Spleen (tissue), 7 donors: ENCODE measurements around the gene SANBR.

Experiments
- POLR2A ChIP-seq, 3 donors: fragments of 450-650 bp; IDR thresholded peaks; one replicate each; pipeline ENCODE4 v1.5.1; 2017; ENCODE audit warnings: antibody characterized with exemption in 3 of 3, mild to moderate bottlenecking in 1 of 3
- POLR2AphosphoS5 ChIP-seq, 3 donors: sonication (generic); formaldehyde crosslinking; IDR thresholded peaks; one replicate each; pipeline ENCODE4 v1.5.1; 2017; ENCODE audit warnings: antibody characterized with exemption in 3 of 3
- TF ChIP-seq, protein P1 (sequence below), 11 experiments: fragments of 200-600 bp in 7 of 11; fragments of 450-650 bp in 4 of 11; sonication (generic) in 4 of 11; IDR thresholded peaks in 8 of 11; conservative IDR thresholded peaks in 3 of 11; 1 replicate in 7 of 11; 2 replicates in 4 of 11; pipeline versions ENCODE4 v1.4.0 to v1.8.0; 2016 to 2021; ENCODE audit warnings: antibody characterized with exemption in 11 of 11, inconsistent platforms in 4 of 11, mild to moderate bottlenecking in 1 of 11
- donor health status: DM: no; HTN: no; CAD: no; lungs with moderate emphysema.
- donor health status: DM: no; HTN: no; CAD: no.
- donor health status: DM: no; HTN: no; CAD: no.

DNA sequence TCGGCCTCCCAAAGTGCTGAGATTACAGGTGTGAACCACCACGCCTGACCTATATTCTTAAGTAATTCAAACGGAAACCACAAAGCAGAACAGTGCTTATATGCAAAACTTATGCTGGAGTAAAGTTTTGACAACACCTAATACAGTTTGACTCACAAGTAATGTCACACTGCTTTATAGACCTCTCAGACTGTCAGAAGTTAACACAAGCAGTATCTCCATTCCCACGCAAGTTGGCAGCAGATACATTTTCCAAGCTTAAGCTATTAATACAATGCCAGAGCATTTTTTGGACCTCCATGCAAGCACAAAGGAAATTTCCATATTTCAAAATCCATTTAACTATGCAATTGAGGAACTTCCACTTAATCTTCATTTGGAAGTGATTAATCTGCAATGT lies 21.0 kb upstream of the SANBR start:
- TF ChIP-seq, protein P1, sequence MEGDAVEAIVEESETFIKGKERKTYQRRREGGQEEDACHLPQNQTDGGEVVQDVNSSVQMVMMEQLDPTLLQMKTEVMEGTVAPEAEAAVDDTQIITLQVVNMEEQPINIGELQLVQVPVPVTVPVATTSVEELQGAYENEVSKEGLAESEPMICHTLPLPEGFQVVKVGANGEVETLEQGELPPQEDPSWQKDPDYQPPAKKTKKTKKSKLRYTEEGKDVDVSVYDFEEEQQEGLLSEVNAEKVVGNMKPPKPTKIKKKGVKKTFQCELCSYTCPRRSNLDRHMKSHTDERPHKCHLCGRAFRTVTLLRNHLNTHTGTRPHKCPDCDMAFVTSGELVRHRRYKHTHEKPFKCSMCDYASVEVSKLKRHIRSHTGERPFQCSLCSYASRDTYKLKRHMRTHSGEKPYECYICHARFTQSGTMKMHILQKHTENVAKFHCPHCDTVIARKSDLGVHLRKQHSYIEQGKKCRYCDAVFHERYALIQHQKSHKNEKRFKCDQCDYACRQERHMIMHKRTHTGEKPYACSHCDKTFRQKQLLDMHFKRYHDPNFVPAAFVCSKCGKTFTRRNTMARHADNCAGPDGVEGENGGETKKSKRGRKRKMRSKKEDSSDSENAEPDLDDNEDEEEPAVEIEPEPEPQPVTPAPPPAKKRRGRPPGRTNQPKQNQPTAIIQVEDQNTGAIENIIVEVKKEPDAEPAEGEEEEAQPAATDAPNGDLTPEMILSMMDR (IDR thresholded peaks at IDR 0.05 in 8 of 11, conservative IDR thresholded peaks at IDR 0.05 in 3 of 11), result no peak
- no peak for TF ChIP-seq POLR2A (IDR thresholded peaks at IDR 0.05)
- no peak for TF ChIP-seq POLR2AphosphoS5 (IDR thresholded peaks at IDR 0.05)
